DND-41 (cell line): ENCODE results near the gene SLC17A8.

Source experiments
- EZH2 ChIP-seq: IDR thresholded peaks from 3 replicates; pipeline ENCODE4 v1.6.1; 2012; ENCODE audit warnings: borderline replicate concordance, low read depth, mild to moderate bottlenecking, moderate library complexity, low read length, inconsistent platforms; ENCODE audit not compliant: severe bottlenecking
- TF ChIP-seq, protein P1 (sequence below): IDR thresholded peaks from 2 replicates; pipeline ENCODE4 v1.5.1; 2012; ENCODE audit warnings: borderline replicate concordance, low read length, moderate library complexity, mild to moderate bottlenecking; ENCODE audit not compliant: poor library complexity, severe bottlenecking; ENCODE audit errors: extremely low read depth

GRCh38 chr12:100464529-100464928 is 107.7 kb downstream of the SLC17A8 start:
- TF ChIP-seq, protein P1, sequence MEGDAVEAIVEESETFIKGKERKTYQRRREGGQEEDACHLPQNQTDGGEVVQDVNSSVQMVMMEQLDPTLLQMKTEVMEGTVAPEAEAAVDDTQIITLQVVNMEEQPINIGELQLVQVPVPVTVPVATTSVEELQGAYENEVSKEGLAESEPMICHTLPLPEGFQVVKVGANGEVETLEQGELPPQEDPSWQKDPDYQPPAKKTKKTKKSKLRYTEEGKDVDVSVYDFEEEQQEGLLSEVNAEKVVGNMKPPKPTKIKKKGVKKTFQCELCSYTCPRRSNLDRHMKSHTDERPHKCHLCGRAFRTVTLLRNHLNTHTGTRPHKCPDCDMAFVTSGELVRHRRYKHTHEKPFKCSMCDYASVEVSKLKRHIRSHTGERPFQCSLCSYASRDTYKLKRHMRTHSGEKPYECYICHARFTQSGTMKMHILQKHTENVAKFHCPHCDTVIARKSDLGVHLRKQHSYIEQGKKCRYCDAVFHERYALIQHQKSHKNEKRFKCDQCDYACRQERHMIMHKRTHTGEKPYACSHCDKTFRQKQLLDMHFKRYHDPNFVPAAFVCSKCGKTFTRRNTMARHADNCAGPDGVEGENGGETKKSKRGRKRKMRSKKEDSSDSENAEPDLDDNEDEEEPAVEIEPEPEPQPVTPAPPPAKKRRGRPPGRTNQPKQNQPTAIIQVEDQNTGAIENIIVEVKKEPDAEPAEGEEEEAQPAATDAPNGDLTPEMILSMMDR = no peak
- TF ChIP-seq EZH2 = no peak
